ENCODE results near the gene WDR77.

WDR77 gene

GRCh38 chr1:111471012-111471411 is 22.0 kb upstream of the WDR77 start:
- no peaks in the 10 kb centered on the region for H3K27me3 ChIP-seq (ENCODE audit: control insufficient read depth in 1 of 2, insufficient read depth in 2 of 2, low read length in 2 of 2)
- no peak overlapping the region for H3K9ac ChIP-seq (ENCODE audit: low read depth in 1 of 2, low read length in 2 of 2)
- H3K9me3 ChIP-seq (ENCODE audit: control insufficient read depth in 1 of 2, low read length in 2 of 2): no peaks in the 10 kb centered on the region
- H3K36me3 ChIP-seq (ENCODE audit: control insufficient read depth in 1 of 2, insufficient read depth in 2 of 2, low read length in 2 of 2): peaks cover 8 to 23% of the 10 kb centered on the region in 2 donors
- no peak overlapping the region for H3K27ac ChIP-seq (ENCODE audit: low read depth, low read length)
- peaks cover 0 to 4% of the 10 kb centered on the region in 2 donors for H3K4me1 ChIP-seq (ENCODE audit: control insufficient read depth in 1 of 2, insufficient read depth in 2 of 2, low read length in 2 of 2)
- H3K4me3 ChIP-seq (ENCODE audit: low read depth in 1 of 2, low read length in 2 of 2): no peak overlapping the region

GRCh38 chr1:111470596-111470995 is 21.5 kb upstream of the WDR77 start:
- Histone ChIP-seq H3K4me1 (ENCODE audit: control insufficient read depth in 1 of 2, insufficient read depth in 2 of 2, low read length in 2 of 2) (peaks cover 0 to 4% of the 10 kb centered on the region in 2 donors), H3K27me3 (ENCODE audit: control insufficient read depth in 1 of 2, insufficient read depth in 2 of 2, low read length in 2 of 2) (no peaks in the 10 kb centered on the region), H3K27ac (ENCODE audit: low read depth, low read length) (no peak overlapping the region), H3K36me3 (ENCODE audit: control insufficient read depth in 1 of 2, insufficient read depth in 2 of 2, low read length in 2 of 2) (peaks cover 8 to 23% of the 10 kb centered on the region in 2 donors), H3K9ac (ENCODE audit: low read depth in 1 of 2, low read length in 2 of 2) (no peak overlapping the region), H3K4me3 (ENCODE audit: low read depth in 1 of 2, low read length in 2 of 2) (no peak overlapping the region), H3K9me3 (ENCODE audit: control insufficient read depth in 1 of 2, low read length in 2 of 2) (no peaks in the 10 kb centered on the region)

GRCh38 chr1:111469539-111469938 is 20.5 kb upstream of the WDR77 start:
- Histone ChIP-seq H3K9me3 (ENCODE audit: control insufficient read depth in 1 of 2, low read length in 2 of 2) (no peaks in the 10 kb centered on the region), H3K27ac (ENCODE audit: low read depth, low read length) (no peak overlapping the region), H3K36me3 (ENCODE audit: control insufficient read depth in 1 of 2, insufficient read depth in 2 of 2, low read length in 2 of 2) (peaks cover 8 to 23% of the 10 kb centered on the region in 2 donors), H3K4me1 (ENCODE audit: control insufficient read depth in 1 of 2, insufficient read depth in 2 of 2, low read length in 2 of 2) (peaks cover 0 to 4% of the 10 kb centered on the region in 2 donors), H3K4me3 (ENCODE audit: low read depth in 1 of 2, low read length in 2 of 2) (no peak overlapping the region), H3K27me3 (ENCODE audit: control insufficient read depth in 1 of 2, insufficient read depth in 2 of 2, low read length in 2 of 2) (no peaks in the 10 kb centered on the region), H3K9ac (ENCODE audit: low read depth in 1 of 2, low read length in 2 of 2) (no peak overlapping the region)

GRCh38 chr1:111468717-111469100 is 19.7 kb upstream of the WDR77 start:
- Histone ChIP-seq H3K9ac (ENCODE audit: low read depth in 1 of 2, low read length in 2 of 2) (no peak overlapping the region), H3K27me3 (ENCODE audit: control insufficient read depth in 1 of 2, insufficient read depth in 2 of 2, low read length in 2 of 2) (no peaks in the 10 kb centered on the region), H3K4me1 (ENCODE audit: control insufficient read depth in 1 of 2, insufficient read depth in 2 of 2, low read length in 2 of 2) (peaks cover 0 to 4% of the 10 kb centered on the region in 2 donors), H3K27ac (ENCODE audit: low read depth, low read length) (no peak overlapping the region), H3K4me3 (ENCODE audit: low read depth in 1 of 2, low read length in 2 of 2) (no peak overlapping the region), H3K9me3 (ENCODE audit: control insufficient read depth in 1 of 2, low read length in 2 of 2) (no peaks in the 10 kb centered on the region), H3K36me3 (ENCODE audit: control insufficient read depth in 1 of 2, insufficient read depth in 2 of 2, low read length in 2 of 2) (peaks cover 8 to 23% of the 10 kb centered on the region in 2 donors)

- H3K4me1 ChIP-seq (ENCODE audit: control insufficient read depth in 1 of 2, insufficient read depth in 2 of 2, low read length in 2 of 2): peaks cover 0 to 4% of the 10 kb centered on the region in 2 donors
- H3K36me3 ChIP-seq (ENCODE audit: control insufficient read depth in 1 of 2, insufficient read depth in 2 of 2, low read length in 2 of 2): peaks cover 11 to 23% of the 10 kb centered on the region in 2 donors
- no peaks in the 10 kb centered on the region for H3K27me3 ChIP-seq (ENCODE audit: control insufficient read depth in 1 of 2, insufficient read depth in 2 of 2, low read length in 2 of 2)
- H3K27ac ChIP-seq (ENCODE audit: low read depth, low read length): no peak overlapping the region
- no peaks in the 10 kb centered on the region for H3K9me3 ChIP-seq (ENCODE audit: control insufficient read depth in 1 of 2, low read length in 2 of 2)
- no peak overlapping the region for H3K4me3 ChIP-seq (ENCODE audit: low read depth in 1 of 2, low read length in 2 of 2)
- H3K9ac ChIP-seq (ENCODE audit: low read depth in 1 of 2, low read length in 2 of 2): no peak overlapping the region
Measured at GRCh38 chr1:111467865-111468716, 19.0 kb upstream of the WDR77 start.

- Histone ChIP-seq H3K9me3 (ENCODE audit: control insufficient read depth in 1 of 2, low read length in 2 of 2) (no peaks in the 10 kb centered on the region), H3K4me1 (ENCODE audit: control insufficient read depth in 1 of 2, insufficient read depth in 2 of 2, low read length in 2 of 2) (peaks cover 0 to 4% of the 10 kb centered on the region in 2 donors), H3K27ac (ENCODE audit: low read depth, low read length) (no peak overlapping the region), H3K9ac (ENCODE audit: low read depth in 1 of 2, low read length in 2 of 2) (no peak overlapping the region), H3K27me3 (ENCODE audit: control insufficient read depth in 1 of 2, insufficient read depth in 2 of 2, low read length in 2 of 2) (no peaks in the 10 kb centered on the region), H3K36me3 (ENCODE audit: control insufficient read depth in 1 of 2, insufficient read depth in 2 of 2, low read length in 2 of 2) (peaks cover 18 to 40% of the 10 kb centered on the region in 2 donors), H3K4me3 (ENCODE audit: low read depth in 1 of 2, low read length in 2 of 2) (no peak overlapping the region)
Measured at GRCh38 chr1:111466480-111466879, 17.4 kb upstream of the WDR77 start.

GRCh38 chr1:111465754-111466153 is 16.7 kb upstream of the WDR77 start:
- Histone ChIP-seq H3K27ac (ENCODE audit: low read depth, low read length) (no peak overlapping the region), H3K9ac (ENCODE audit: low read depth in 1 of 2, low read length in 2 of 2) (no peak overlapping the region), H3K9me3 (ENCODE audit: control insufficient read depth in 1 of 2, low read length in 2 of 2) (no peaks in the 10 kb centered on the region), H3K4me1 (ENCODE audit: control insufficient read depth in 1 of 2, insufficient read depth in 2 of 2, low read length in 2 of 2) (peaks cover 0 to 2% of the 10 kb centered on the region in 2 donors), H3K27me3 (ENCODE audit: control insufficient read depth in 1 of 2, insufficient read depth in 2 of 2, low read length in 2 of 2) (no peaks in the 10 kb centered on the region), H3K4me3 (ENCODE audit: low read depth in 1 of 2, low read length in 2 of 2) (no peak overlapping the region), H3K36me3 (ENCODE audit: control insufficient read depth in 1 of 2, insufficient read depth in 2 of 2, low read length in 2 of 2) (peaks cover 18 to 45% of the 10 kb centered on the region in 2 donors)

- H3K36me3 ChIP-seq (ENCODE audit: control insufficient read depth in 1 of 2, insufficient read depth in 2 of 2, low read length in 2 of 2): peaks cover 25 to 51% of the 10 kb centered on the region in 2 donors
- H3K4me1 ChIP-seq (ENCODE audit: control insufficient read depth in 1 of 2, insufficient read depth in 2 of 2, low read length in 2 of 2): no peaks in the 10 kb centered on the region
- no peak overlapping the region for H3K9ac ChIP-seq (ENCODE audit: low read depth in 1 of 2, low read length in 2 of 2)
- no peaks in the 10 kb centered on the region for H3K27me3 ChIP-seq (ENCODE audit: control insufficient read depth in 1 of 2, insufficient read depth in 2 of 2, low read length in 2 of 2)
- H3K27ac ChIP-seq (ENCODE audit: low read depth, low read length): no peak overlapping the region
- no peaks in the 10 kb centered on the region for H3K9me3 ChIP-seq (ENCODE audit: control insufficient read depth in 1 of 2, low read length in 2 of 2)
- no peak overlapping the region for H3K4me3 ChIP-seq (ENCODE audit: low read depth in 1 of 2, low read length in 2 of 2)
Measured at GRCh38 chr1:111463029-111463683, 14.1 kb upstream of the WDR77 start.

- Histone ChIP-seq H3K9ac (ENCODE audit: low read depth in 1 of 2, low read length in 2 of 2) (no peak overlapping the region), H3K27me3 (ENCODE audit: control insufficient read depth in 1 of 2, insufficient read depth in 2 of 2, low read length in 2 of 2) (no peaks in the 10 kb centered on the region), H3K4me1 (ENCODE audit: control insufficient read depth in 1 of 2, insufficient read depth in 2 of 2, low read length in 2 of 2) (no peaks in the 10 kb centered on the region), H3K27ac (ENCODE audit: low read depth, low read length) (no peak overlapping the region), H3K36me3 (ENCODE audit: control insufficient read depth in 1 of 2, insufficient read depth in 2 of 2, low read length in 2 of 2) (peaks cover 27 to 53% of the 10 kb centered on the region in 2 donors), H3K4me3 (ENCODE audit: low read depth in 1 of 2, low read length in 2 of 2) (no peak overlapping the region), H3K9me3 (ENCODE audit: control insufficient read depth in 1 of 2, low read length in 2 of 2) (no peaks in the 10 kb centered on the region)
Measured at GRCh38 chr1:111462370-111463028, 13.4 kb upstream of the WDR77 start.

- Histone ChIP-seq H3K36me3 (ENCODE audit: control insufficient read depth in 1 of 2, insufficient read depth in 2 of 2, low read length in 2 of 2) (peaks cover 30 to 55% of the 10 kb centered on the region in 2 donors), H3K4me1 (ENCODE audit: control insufficient read depth in 1 of 2, insufficient read depth in 2 of 2, low read length in 2 of 2) (no peaks in the 10 kb centered on the region), H3K9me3 (ENCODE audit: control insufficient read depth in 1 of 2, low read length in 2 of 2) (no peaks in the 10 kb centered on the region), H3K27me3 (ENCODE audit: control insufficient read depth in 1 of 2, insufficient read depth in 2 of 2, low read length in 2 of 2) (no peaks in the 10 kb centered on the region), H3K9ac (ENCODE audit: low read depth in 1 of 2, low read length in 2 of 2) (no peak overlapping the region), H3K27ac (ENCODE audit: low read depth, low read length) (no peak overlapping the region), H3K4me3 (ENCODE audit: low read depth in 1 of 2, low read length in 2 of 2) (no peak overlapping the region)
Measured at GRCh38 chr1:111461765-111462164, 12.7 kb upstream of the WDR77 start.

All from duodenal mucosa (tissue), 2 donors.